Measurements from ENCODE around the gene TINCR.

The TINCR gene

DNA sequence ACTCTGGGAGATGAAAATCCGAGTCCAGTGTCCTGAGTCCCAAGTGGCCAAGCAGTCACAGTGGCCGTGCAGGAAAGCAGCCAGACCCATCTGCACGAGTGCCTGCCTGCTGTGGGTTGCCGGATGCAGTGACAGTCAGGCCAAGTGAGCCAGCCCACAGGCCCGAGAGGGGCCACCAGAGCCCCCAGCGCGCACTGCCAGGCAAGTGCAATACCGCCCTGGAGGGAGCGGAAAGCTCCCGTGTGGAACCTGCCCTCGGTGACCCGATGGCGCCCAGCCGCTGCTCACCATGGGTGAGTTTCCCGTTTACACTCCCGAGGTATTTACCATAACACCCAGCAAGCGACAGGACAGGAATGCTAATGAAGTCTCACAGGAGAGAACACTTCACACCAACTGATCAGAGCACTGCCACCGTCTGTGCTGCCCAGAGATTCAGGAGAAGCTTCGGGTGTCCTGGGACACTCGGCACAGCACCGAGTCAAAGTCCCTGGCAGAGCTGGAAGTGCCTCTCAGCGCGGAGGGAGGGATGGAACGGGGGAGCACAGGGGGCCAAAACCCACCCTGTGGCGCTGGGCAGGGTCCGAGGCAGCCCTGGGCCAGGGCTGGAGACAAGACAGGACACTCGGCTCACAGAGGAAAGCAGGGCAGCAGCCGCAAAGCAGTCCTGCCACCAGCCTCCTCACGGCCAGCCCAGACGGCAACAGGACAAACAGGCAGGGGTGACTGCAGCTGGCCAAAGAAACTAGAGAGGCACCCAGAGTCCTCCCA lies 21.3 kb upstream of the TINCR start:
- no peak for DNase-seq (ENCODE audit: low read depth)

DNA sequence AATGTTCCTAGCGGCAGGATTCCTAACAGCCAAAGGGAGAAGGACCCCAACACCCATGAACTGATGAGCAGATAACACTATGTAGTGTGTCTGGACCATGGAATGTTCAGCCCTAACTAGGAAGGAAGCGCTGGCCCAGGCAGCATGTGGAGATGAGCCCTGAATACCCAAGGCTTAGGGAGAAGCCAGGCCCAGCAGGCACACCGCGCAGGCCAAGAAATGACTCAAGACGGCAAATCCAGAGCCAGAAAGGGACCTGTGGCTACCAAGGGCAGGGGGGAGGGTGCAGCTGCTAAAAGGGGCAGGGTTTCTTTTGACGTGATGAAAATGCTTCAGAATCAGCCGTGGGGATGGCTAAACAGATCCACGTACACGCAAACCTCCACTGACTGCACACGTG lies 20.7 kb upstream of the TINCR start:
- DNase-seq (ENCODE audit: low read depth): no peak

- DNase-seq (ENCODE audit: low read depth): no peak
Observed at GRCh38 chr19:5587661-5588060, 19.9 kb upstream of the TINCR start.

DNA sequence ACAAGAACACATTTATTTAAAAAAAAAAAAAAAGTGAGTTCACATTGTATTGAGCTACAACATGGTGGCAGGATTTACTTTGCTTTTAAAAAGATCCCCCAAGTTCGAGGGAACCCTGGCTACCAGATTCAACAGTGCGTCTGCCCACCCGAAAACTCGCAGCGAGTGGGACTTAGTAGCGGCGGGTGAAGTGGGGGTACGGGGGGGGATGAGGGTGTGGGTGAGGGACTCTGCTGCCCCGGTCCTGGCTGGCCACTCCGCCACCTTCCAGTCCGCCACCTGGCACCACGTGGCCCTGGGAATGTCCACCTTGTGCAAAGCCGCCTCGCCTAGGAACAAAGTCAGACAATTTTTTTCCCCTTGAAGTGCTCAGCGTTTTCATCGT lies 19.3 kb upstream of the TINCR start:
- DNase-seq (ENCODE audit: low read depth): no peak

DNA sequence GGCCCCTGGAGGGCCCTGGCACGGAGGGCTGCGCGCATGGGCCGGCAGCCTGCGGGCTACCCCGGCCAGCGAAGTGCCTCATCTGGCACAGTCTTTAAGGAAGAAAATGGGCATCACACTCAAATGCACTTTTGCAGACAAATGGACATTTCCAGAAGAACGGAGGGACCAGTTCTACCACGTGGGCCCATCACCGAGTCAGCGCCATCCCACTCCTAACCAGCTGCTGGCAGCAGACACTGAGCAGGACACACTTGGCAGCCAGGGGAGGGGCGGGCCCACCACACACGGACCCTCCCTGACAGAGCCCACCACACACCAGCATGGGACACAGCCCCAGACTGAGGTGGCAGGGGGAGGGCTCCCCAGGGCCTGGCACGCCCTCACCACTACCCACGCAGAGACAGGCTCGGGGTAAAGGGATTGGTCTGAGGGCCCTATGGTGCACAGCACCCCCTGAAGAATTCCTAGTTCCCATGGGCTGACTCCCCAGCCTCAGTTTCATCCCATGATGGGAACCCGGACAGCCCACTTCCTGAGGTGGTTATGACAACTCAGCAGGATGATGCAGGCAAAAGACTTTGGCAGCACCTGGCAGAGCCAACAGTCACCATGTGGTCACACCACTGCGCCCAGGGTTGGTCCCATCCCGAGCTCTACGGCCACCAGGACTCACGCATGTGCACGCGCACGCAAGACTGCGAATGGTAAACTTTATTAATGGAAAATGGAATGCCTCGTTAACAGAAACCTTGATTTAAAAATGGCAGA lies 18.7 kb upstream of the TINCR start:
- no peak for DNase-seq (ENCODE audit: low read depth)

GRCh38 chr19:5585461-5586299 lies 17.9 kb upstream of the TINCR start:
- DNase-seq (ENCODE audit: low read depth): peak; percentile 8

DNA sequence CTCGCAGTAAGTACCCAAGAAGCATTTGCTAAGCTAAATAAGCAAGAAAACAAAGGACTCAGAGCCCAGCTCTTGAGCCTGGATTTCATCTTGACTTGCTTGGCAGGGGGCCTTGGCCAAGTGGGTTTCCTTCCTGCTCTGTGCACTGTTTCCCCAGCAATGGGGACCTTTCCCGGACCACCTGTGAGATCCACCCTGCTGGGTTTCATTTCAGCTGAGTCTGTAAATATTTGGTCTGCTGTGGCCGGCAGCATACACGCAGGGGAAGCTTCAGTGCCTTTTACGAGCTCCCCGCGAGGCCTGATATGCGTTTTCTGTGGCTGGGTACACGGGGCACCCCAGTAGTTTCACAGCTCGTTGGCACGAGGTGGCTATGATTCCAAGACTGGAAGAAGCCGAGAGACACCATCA lies 12.4 kb upstream of the TINCR start:
- no peak for DNase-seq (ENCODE audit: low read depth)

DNA sequence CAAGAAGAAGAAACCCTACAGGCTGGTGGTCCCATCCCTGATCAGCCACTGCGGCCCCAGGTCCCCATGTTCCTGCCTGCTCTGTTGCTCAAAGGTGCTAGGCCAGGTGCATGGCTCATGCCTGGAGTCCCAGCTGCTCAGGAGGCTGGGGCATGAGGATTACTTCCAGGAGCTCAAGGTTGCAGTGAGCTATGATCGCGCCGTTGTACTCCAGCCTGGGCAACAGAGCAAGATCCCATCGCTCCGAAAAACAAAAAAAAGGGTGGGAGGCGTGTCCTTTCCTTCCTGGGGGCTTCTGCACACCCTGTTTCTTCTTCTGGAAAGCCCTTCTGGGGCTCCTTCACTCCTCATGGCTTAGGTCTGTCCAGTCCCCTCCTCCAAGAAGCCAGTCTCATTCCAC lies 11.9 kb upstream of the TINCR start:
- no peak for DNase-seq (ENCODE audit: low read depth)

DNA sequence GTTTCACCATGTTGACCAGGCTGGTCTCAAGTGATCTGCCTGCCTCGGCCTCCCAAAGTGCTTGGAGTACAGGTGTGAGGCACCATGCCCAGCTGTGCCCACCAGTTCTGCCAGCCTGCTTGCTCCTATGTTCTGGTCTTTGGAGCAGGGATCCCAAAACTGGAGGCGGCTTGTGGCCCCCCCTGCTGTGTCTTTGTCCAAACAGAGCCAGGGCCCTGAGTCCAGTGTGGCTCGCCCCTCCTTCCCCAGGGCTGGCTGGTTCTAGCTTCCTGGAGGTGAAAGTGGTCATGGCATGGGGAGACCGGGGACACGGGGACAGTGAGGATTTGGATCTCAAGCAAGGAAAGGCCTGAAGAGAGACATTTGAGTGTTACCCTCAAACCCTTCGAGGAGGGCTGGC lies 11.5 kb upstream of the TINCR start:
- DNase-seq (ENCODE audit: low read depth): no peak

DNA sequence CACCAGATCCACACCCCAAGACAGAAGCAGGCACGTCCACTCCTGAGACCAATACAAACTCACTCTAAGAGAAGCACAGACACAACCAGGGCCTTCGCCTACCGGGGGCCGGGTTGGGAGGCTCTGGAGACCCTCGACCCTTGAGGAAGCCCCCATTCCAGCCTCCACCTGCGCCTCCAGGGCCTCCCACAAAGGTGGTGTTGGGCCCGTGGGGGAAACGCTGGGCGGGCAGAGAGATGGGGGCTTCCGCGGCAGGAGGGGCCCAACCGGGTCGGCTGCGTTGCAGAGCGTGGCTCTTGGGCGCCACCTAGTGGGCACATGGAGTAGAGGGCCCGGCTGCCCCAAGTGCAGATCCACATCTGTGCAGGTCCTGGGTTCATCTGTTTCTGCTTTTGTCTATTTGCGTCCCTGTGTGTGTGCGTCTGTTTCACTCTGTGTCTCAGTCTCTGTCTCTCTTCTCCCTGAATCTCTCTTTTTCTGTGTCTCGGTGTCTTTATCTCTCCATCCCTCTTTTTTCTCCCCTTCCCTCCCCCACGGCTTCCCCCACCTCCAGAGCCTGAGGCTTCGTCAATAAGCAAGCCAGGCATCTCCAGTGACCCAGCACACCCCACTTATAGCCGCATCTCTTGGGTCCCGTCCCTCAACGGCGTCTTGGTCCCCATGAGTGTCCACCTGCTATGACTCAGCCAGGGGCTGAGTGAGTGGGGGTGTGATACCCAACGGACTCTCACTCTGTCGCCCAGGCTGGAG lies 10.5 kb upstream of the TINCR start:
- DNase-seq (ENCODE audit: low read depth): peak; percentile 48

GRCh38 chr19:5575590-5575989 lies 7.8 kb upstream of the TINCR start:
- no peak for DNase-seq (ENCODE audit: low read depth)

GRCh38 chr19:5572556-5573286 lies 5.0 kb upstream of the TINCR start:
- no peak for DNase-seq (ENCODE audit: low read depth)

GRCh38 chr19:5571777-5572176 lies 4.0 kb upstream of the TINCR start:
- no peak for DNase-seq (ENCODE audit: low read depth)

- DNase-seq (ENCODE audit: low read depth): no peak
Observed at GRCh38 chr19:5567970-5568407, 236 bp upstream of the TINCR start.

DNA sequence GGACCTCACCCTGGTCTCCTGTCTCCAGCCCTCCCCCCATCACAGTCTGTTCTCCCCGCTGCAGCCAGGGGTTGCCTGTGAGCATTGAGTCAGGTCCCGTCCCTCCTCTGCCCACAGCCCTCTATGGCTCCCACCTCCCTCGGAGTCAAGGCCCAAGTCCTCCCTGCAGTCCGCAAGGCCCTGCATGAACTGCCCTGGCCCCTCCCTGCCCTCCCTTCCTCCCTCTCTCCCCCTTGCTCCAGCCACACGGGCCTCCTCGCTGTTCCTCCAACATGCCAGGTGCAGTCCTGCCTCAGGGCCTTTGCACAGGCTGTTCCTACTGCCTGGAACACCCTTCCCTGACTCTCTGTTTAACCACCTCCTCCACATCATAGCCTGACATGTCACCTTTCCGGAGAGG lies 2.8 kb downstream of the TINCR start:
- no peak for DNase-seq (ENCODE audit: low read depth)

GRCh38 chr19:5563935-5564612 lies 3.7 kb downstream of the TINCR start:
- no peak for DNase-seq (ENCODE audit: low read depth)

- no peak for DNase-seq (ENCODE audit: low read depth)
Observed at GRCh38 chr19:5563008-5563431, 4.7 kb downstream of the TINCR start.

DNA sequence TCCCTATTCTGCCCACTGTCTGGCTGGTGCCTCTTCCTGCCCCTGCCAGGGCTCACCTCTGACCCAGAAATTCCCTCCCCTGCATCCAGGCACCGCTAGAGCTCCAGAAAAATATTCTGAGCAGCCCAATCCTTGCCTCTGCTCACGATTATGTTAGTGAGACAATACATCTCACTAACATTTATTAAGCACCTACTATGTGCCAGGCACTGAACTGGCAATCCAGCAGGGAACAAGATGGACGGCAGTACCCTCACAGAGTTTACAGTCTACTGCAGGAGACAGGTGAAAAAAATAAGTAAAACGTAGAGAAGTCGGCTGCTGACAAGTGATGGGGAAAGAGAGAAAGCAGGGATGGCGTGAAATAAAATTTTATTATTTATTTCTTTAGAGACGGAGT lies 5.5 kb downstream of the TINCR start:
- DNase-seq (ENCODE audit: low read depth): no peak

DNA sequence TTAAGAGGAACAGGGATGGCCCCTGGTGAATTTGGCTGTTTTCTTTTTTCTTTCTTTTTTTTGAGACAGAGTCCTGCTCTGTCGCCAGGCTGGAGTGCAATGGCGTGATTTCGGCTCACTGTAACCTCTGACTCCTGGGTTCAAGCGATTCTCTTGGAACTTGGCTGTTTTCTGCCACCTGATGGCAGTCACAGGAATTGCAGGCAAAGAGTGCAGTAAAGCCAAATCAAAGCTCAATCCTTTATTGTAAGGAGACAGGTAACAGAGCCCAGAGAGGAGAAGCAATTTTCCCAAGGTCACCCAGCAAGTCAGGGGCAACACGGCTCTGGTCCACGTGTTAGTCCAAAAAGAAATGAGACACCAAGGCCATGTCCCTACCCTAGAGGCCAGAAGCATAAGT lies 6.2 kb downstream of the TINCR start:
- no peak for DNase-seq (ENCODE audit: low read depth)

DNA sequence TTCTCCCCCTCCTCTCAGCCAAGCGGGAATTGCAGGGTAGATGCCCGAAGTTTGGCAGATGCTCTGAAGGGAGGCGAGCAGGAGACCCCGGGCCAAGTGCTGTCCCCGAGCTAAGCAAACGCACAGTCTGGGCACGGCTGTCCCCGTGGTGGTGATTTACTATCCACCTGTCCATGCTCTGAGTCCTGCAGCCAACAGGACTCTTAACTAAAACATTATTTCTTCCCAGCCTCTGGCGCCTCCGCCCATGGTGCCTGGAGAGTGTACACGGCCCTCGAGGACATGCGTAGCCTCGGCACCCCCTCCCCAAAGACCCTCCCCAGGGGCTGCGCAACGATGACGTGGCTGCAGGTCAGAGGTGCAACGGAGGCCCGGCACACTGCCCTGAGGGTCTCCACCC lies 7.6 kb downstream of the TINCR start:
- no peak for DNase-seq (ENCODE audit: low read depth)

- DNase-seq (ENCODE audit: low read depth): no peak
Observed at GRCh38 chr19:5559804-5560133, 8.0 kb downstream of the TINCR start.

Measured in stimulated activated CD8-positive, alpha-beta memory T cell treated with anti-CD3 and anti-CD28 coated beads, Interleukin-7, amount 100 ng/mL, for 24 hours (primary cell).